Peyer's patch (tissue), 4 donors: ENCODE results near the gene MS4A18. TPM values are rescaled to one million over a fixed set of nuclear protein-coding genes. Genes with fewer than 3 reads are reported as not detected.
A peak's percentile ranks its signal among the peaks of the same experiment; 100 is the strongest.

Experiments used
- DNase-seq, 3 donors: peaks; one replicate each; pipeline ENCODE4 v3.0.0-alpha.2; 2017 to 2019
- H3K27ac ChIP-seq, 4 donors: fragments of 200-600 bp; sonication (generic); one replicate each; pipeline ENCODE4 v1.5.1; 2016 to 2019
- H3K27me3 ChIP-seq, 2 donors: fragments of 200-600 bp; sonication (generic); one replicate each; pipeline ENCODE4 v1.5.1; 2019
- H3K36me3 ChIP-seq, 3 donors: fragments of 200-600 bp; sonication (generic); one replicate each; pipeline ENCODE4 v1.5.1; 2016 to 2019
- H3K4me1 ChIP-seq, 4 donors: fragments of 200-600 bp; sonication (generic); one replicate each; pipeline ENCODE4 v1.5.1; 2016 to 2019
- H3K4me3 ChIP-seq, 4 donors: fragments of 200-600 bp; sonication (generic); 1 replicate in 3 of 4; 2 replicates in 1 of 4; pipeline ENCODE4 v1.5.1; 2016 to 2019; ENCODE audit warnings: mild to moderate bottlenecking in 1 of 4
- H3K9me3 ChIP-seq, 4 donors: fragments of 200-600 bp; sonication (generic); one replicate each; pipeline ENCODE4 v1.5.1; 2016 to 2019; ENCODE audit warnings: mild to moderate bottlenecking in 1 of 4
- CTCF ChIP-seq, 6 experiments: fragments of 450-650 bp in 4 of 6; fragments of 200-600 bp in 2 of 6; sonication (generic) in 1 of 6; IDR thresholded peaks; one replicate each; pipeline ENCODE4 v1.5.1; 2017 to 2019; ENCODE audit warnings: antibody characterized with exemption in 6 of 6, mild to moderate bottlenecking in 3 of 6, moderate library complexity in 1 of 6
- POLR2A ChIP-seq, 2 donors: fragments of 450-650 bp; IDR thresholded peaks; one replicate each; pipeline ENCODE4 v1.5.1; 2017; ENCODE audit warnings: antibody characterized with exemption in 2 of 2, mild to moderate bottlenecking in 2 of 2, moderate library complexity in 2 of 2
- total RNA-seq, 4 donors: library from RNA; depleted of rRNA; stranded (reverse); fragments of >200 nt; gene quantifications; one replicate each; pipeline ENCODE4 v1.1.0, GENCODE V29; 2016

Gene MS4A18
- total RNA-seq, 4 donors from 2014 or later, result 2.4 TPM; not detected in 3

DNA sequence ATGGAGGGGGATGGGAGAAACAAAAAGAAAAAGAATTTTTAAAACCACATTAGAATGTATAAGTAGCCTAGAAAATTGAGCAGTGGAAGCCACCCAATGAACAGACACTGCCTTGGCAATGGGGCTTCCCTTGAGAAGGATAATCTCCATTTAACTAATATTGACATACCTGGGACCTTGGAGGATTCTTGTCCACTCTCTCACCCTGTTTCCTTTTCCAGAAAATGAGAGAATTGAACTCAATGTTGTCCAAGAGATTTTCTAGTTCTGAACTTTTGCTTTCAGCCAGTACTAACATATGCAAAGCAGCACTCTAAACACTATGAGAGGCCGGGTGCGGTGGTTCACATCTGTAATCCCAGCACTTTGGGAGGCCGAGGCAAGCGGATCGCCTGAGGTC, 24.6 kb upstream of the MS4A18 start:
- Histone ChIP-seq H3K4me3 (peak overlapping the region in 3 of 4 donors; percentile 9 to 47 (median 45)), H3K9me3 (no peaks in the 10 kb centered on the region), H3K27ac (peak overlapping the region in 3 of 4 donors; percentile 45 to 75 (median 73)), H3K4me1 (peaks cover 0 to 22% (median 0%) of the 10 kb centered on the region in 4 donors), H3K36me3 (peaks cover 0 to 4% (median 0%) of the 10 kb centered on the region in 3 donors), H3K27me3 (no peaks in the 10 kb centered on the region)
- TF ChIP-seq POLR2A (IDR thresholded peaks at IDR 0.05), result no peak
- TF ChIP-seq CTCF (IDR thresholded peaks at IDR 0.05), result no peak
- no peak for DNase-seq

DNA sequence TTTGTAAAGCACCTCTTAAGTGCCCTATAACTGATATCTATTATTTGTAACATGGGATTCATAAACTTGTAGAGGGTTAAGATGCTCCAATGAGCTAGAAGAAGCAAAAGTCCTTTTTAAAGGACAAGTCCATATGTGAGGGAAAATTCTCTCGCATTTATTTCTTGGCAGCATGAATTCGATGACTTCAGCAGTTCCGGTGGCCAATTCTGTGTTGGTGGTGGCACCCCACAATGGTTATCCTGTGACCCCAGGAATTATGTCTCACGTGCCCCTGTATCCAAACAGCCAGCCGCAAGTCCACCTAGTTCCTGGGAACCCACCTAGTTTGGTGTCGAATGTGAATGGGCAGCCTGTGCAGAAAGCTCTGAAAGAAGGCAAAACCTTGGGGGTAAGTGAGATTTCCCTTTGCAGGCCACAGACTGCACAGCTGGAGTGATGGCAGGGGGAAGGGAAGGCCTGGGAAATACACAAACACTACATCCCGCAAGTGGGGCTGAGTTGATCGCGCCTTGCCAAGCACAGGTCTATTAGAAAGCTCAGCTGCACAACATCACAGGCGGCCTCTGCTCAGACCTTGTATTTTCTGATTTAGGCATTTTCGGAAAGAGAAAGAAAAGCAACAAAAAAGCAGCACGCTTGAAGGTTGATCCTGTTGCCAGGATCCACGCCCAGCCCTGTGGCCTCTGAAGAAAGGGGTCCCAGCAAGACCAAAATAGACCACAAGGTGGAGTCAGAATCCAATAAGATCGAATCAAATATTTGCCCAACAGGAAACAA, 23.6 kb upstream of the MS4A18 start:
- peaks cover 0 to 22% (median 0%) of the 10 kb centered on the region in 4 donors for H3K4me1 ChIP-seq
- H3K27me3 ChIP-seq, result no peaks in the 10 kb centered on the region
- peak overlapping the region in 2 of 4 donors; percentile 73 to 75 for H3K27ac ChIP-seq
- no peak for TF ChIP-seq POLR2A (IDR thresholded peaks at IDR 0.05)
- TF ChIP-seq CTCF (IDR thresholded peaks at IDR 0.05), result peak in 5 of 6 experiments; percentile 10 to 75 (median 70)
- peaks cover 0 to 7% (median 0%) of the 10 kb centered on the region in 3 donors for H3K36me3 ChIP-seq
- H3K9me3 ChIP-seq, result no peaks in the 10 kb centered on the region
- DNase-seq, result no peak
- peak overlapping the region in 2 of 4 donors; percentile 45 to 47 for H3K4me3 ChIP-seq

DNA sequence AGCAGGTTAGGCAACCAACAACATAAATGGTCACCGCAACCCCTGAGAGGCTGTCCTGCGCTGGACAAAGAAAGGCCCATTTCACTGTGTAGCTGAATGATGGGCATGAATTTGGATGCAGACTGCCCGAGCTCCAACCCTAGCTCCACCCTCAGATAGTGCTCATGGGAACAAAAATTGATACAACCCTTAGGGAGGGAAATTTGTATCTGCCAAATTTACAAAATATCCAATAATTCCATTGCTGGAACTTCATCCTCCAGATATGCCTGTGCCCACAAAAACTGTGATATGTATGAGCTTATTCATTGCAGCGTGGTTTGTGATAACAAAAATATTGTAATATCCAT, 23.1 kb upstream of the MS4A18 start:
- peaks cover 0 to 22% (median 0%) of the 10 kb centered on the region in 4 donors for H3K4me1 ChIP-seq
- peak overlapping the region in 1 of 4 donors; percentile 41 for H3K27ac ChIP-seq
- peaks cover 0 to 7% (median 0%) of the 10 kb centered on the region in 3 donors for H3K36me3 ChIP-seq
- H3K4me3 ChIP-seq, result peak overlapping the region in 2 of 4 donors; percentile 45 to 47
- TF ChIP-seq CTCF (IDR thresholded peaks at IDR 0.05) (no peak), POLR2A (IDR thresholded peaks at IDR 0.05) (no peak)
- H3K9me3 ChIP-seq, result no peaks in the 10 kb centered on the region
- no peaks in the 10 kb centered on the region for H3K27me3 ChIP-seq
- no peak for DNase-seq

- Histone ChIP-seq H3K9me3 (no peaks in the 10 kb centered on the region), H3K4me1 (peaks cover 0 to 14% (median 0%) of the 10 kb centered on the region in 4 donors), H3K4me3 (no peak overlapping the region), H3K36me3 (peaks cover 0 to 7% (median 0%) of the 10 kb centered on the region in 3 donors), H3K27ac (no peak overlapping the region), H3K27me3 (no peaks in the 10 kb centered on the region)
- DNase-seq, result no peak
- no peak for TF ChIP-seq CTCF (IDR thresholded peaks at IDR 0.05)
- TF ChIP-seq POLR2A (IDR thresholded peaks at IDR 0.05), result no peak
These were observed 21.1 kb upstream of the MS4A18 start for GRCh38 chr11:60703374-60703773.

DNA sequence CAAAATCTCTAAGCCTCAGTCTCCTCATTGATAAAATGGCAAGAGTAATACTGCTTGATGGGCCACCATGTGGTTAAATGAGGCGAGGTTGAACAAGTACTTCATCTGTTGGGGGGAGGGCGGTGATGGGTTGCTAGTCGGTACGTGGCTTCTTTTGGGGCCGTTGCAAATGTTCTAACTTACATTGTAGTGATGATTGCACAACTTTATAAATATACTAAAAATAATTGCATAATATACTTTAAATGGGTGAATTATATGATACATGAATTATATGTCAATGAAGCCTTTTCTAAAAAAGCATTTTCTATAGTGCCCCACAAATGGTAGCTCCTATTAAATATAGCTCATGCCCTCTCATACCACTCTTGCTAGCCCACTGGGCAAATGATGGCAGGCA, 18.6 kb upstream of the MS4A18 start:
- H3K9me3 ChIP-seq, result no peaks in the 10 kb centered on the region
- H3K36me3 ChIP-seq, result peaks cover 0 to 7% (median 0%) of the 10 kb centered on the region in 3 donors
- DNase-seq, result no peak
- TF ChIP-seq CTCF (IDR thresholded peaks at IDR 0.05) (no peak), POLR2A (IDR thresholded peaks at IDR 0.05) (no peak)
- H3K4me1 ChIP-seq, result peaks cover 0 to 11% (median 0%) of the 10 kb centered on the region in 4 donors
- no peaks in the 10 kb centered on the region for H3K27me3 ChIP-seq
- no peak overlapping the region for H3K27ac ChIP-seq
- no peak overlapping the region for H3K4me3 ChIP-seq
